Upper lobe of left lung (tissue), 6 donors: ENCODE measurements around the gene SH3GL3. TPM values are rescaled to one million over a fixed set of nuclear protein-coding genes. Genes with fewer than 3 reads are reported as not detected.

Source experiments
- ATAC-seq, 2 donors: fragments of 200-7000 bp; cut with Tn5 transposase; one replicate each; pipeline ENCODE4 v1.9.1; 2022; ENCODE audit warnings: mild to moderate bottlenecking in 2 of 2, moderate library complexity in 2 of 2; ENCODE audit not compliant: low FRiP score in 2 of 2
- DNase-seq, 2 donors: peaks; one replicate each; pipeline ENCODE4 v3.0.0-alpha.2; 2019 to 2020
- H3K27ac ChIP-seq, 4 donors: fragments of 200-600 bp; sonication (generic); one replicate each; pipeline ENCODE4 v1.5.1; 2016 to 2019
- H3K27me3 ChIP-seq, 4 donors: fragments of 200-600 bp; sonication (generic); one replicate each; pipeline ENCODE4 v1.5.1; 2017 to 2019
- H3K36me3 ChIP-seq, 4 donors: fragments of 200-600 bp; sonication (generic); one replicate each; pipeline ENCODE4 v1.5.1; 2016 to 2019
- H3K4me1 ChIP-seq, 4 donors: fragments of 200-600 bp; sonication (generic); one replicate each; pipeline ENCODE4 v1.5.1; 2018 to 2019
- H3K4me3 ChIP-seq, 4 donors: fragments of 200-600 bp; sonication (generic); one replicate each; pipeline ENCODE4 v1.5.1; 2017 to 2019; ENCODE audit warnings: mild to moderate bottlenecking in 2 of 4, moderate library complexity in 1 of 4
- H3K9me3 ChIP-seq, 4 donors: fragments of 200-600 bp; sonication (generic); one replicate each; pipeline ENCODE4 v1.5.1; 2018 to 2019
- CTCF ChIP-seq, 6 experiments: fragments of 450-650 bp in 4 of 6; fragments of 200-600 bp in 2 of 6; sonication (generic) in 2 of 6; IDR thresholded peaks; one replicate each; pipeline ENCODE4 v1.5.1; 2016 to 2019; ENCODE audit warnings: antibody characterized with exemption in 6 of 6
- EP300 ChIP-seq, 4 donors: sonication (generic); formaldehyde crosslinking; IDR thresholded peaks; one replicate each; pipeline ENCODE4 v1.5.1; 2017; ENCODE audit warnings: antibody characterized with exemption in 4 of 4, control low read depth in 2 of 4
- POLR2A ChIP-seq, 4 donors: fragments of 450-650 bp; IDR thresholded peaks; one replicate each; pipeline ENCODE4 v1.5.1; 2016 to 2017; ENCODE audit warnings: antibody characterized with exemption in 4 of 4, mild to moderate bottlenecking in 2 of 4
- POLR2AphosphoS5 ChIP-seq, 2 donors: sonication (generic); formaldehyde crosslinking; IDR thresholded peaks; one replicate each; pipeline ENCODE4 v1.5.1; 2017; ENCODE audit warnings: antibody characterized with exemption in 2 of 2
- WGBS, 2 donors: methylation state at CpG; one replicate each; pipeline ENCODE4 v1.1.5; 2017 to 2018; 5-methylcytosine and 5-hydroxymethylcytosine counted together
- total RNA-seq, 6 donors: library from RNA; depleted of rRNA in 4 of 6; stranded (reverse); fragments of >200 nt in 4 of 6; gene quantifications; one replicate each; pipeline versions ENCODE4 v1.1.0 to v1.2.1, GENCODE V29; 2016 to 2021
- donor health status: DM: no; HTN: no; CAD: no; lungs with moderate emphysema.
- donor health status: DM: no; HTN: yes; CAD: no; lungs with severe emphysema.

The SH3GL3 gene
- total RNA-seq, 6 donors from 2014 or later = 1.8 to 5.5 (median 2.2) TPM; not detected in 1

- Histone ChIP-seq H3K9me3 (no peaks in the 10 kb centered on the region), H3K27me3 (no peaks in the 10 kb centered on the region), H3K36me3 (no peaks in the 10 kb centered on the region), H3K27ac (no peak overlapping the region), H3K4me1 (no peaks in the 10 kb centered on the region), H3K4me3 (no peak overlapping the region)
- ATAC-seq = no peak
- no peak for DNase-seq
- no peak for TF ChIP-seq CTCF (IDR thresholded peaks at IDR 0.05)
- TF ChIP-seq POLR2A (IDR thresholded peaks at IDR 0.05) = no peak
- TF ChIP-seq POLR2AphosphoS5 (IDR thresholded peaks at IDR 0.05) = no peak
- TF ChIP-seq EP300 (IDR thresholded peaks at IDR 0.05) = no peak
- 79 to 84% methylated on average over 5 of the region's 5 CpGs for WGBS, 2 donors
Observed at GRCh38 chr15:83612226-83612625, 165.1 kb downstream of the SH3GL3 start.

GRCh38 chr15:83612898-83613635, 165.9 kb downstream of the SH3GL3 start:
- no peak overlapping the region for H3K27ac ChIP-seq
- WGBS, 2 donors = 94% methylated on average over 2 of the region's 2 CpGs
- no peak for ATAC-seq

GRCh38 chr15:83613714-83614113, 166.6 kb downstream of the SH3GL3 start:
- no peak overlapping the region for H3K4me3 ChIP-seq
- WGBS, 2 donors = 52 to 57% methylated on average over 2 of the region's 2 CpGs
- peak in 1 of 2 donors; percentile 26 for ATAC-seq
- no peak for DNase-seq
- H3K4me1 ChIP-seq = no peaks in the 10 kb centered on the region
- no peaks in the 10 kb centered on the region for H3K27me3 ChIP-seq
- H3K9me3 ChIP-seq = no peaks in the 10 kb centered on the region
- H3K36me3 ChIP-seq = no peaks in the 10 kb centered on the region
- no peak overlapping the region for H3K27ac ChIP-seq
- no peak for TF ChIP-seq CTCF (IDR thresholded peaks at IDR 0.05)
- TF ChIP-seq EP300 (IDR thresholded peaks at IDR 0.05) = no peak
- TF ChIP-seq POLR2A (IDR thresholded peaks at IDR 0.05) = no peak
- no peak for TF ChIP-seq POLR2AphosphoS5 (IDR thresholded peaks at IDR 0.05)

More at GRCh38 chr15:83612898-83613635, 165.9 kb downstream of the SH3GL3 start:
- Histone ChIP-seq H3K27me3 (no peaks in the 10 kb centered on the region), H3K4me1 (no peaks in the 10 kb centered on the region), H3K36me3 (no peaks in the 10 kb centered on the region), H3K9me3 (no peaks in the 10 kb centered on the region), H3K4me3 (no peak overlapping the region)
- TF ChIP-seq EP300 (IDR thresholded peaks at IDR 0.05) (no peak), POLR2AphosphoS5 (IDR thresholded peaks at IDR 0.05) (no peak), CTCF (IDR thresholded peaks at IDR 0.05) (no peak), POLR2A (IDR thresholded peaks at IDR 0.05) (no peak)
- DNase-seq = no peak

- Histone ChIP-seq H3K4me3 (no peak overlapping the region), H3K27ac (no peak overlapping the region), H3K36me3 (no peaks in the 10 kb centered on the region), H3K4me1 (no peaks in the 10 kb centered on the region), H3K27me3 (no peaks in the 10 kb centered on the region), H3K9me3 (no peaks in the 10 kb centered on the region)
- TF ChIP-seq POLR2AphosphoS5 (IDR thresholded peaks at IDR 0.05) (no peak), CTCF (IDR thresholded peaks at IDR 0.05) (no peak), POLR2A (IDR thresholded peaks at IDR 0.05) (no peak), EP300 (IDR thresholded peaks at IDR 0.05) (no peak)
- DNase-seq (no peak), ATAC-seq (no peak)
- WGBS, 2 donors = 58 to 61% methylated on average over 1 of the region's 1 CpG
Observed at GRCh38 chr15:83616840-83617239, 169.7 kb downstream of the SH3GL3 start.
